Stimulated activated CD8-positive, alpha-beta memory T cell treated with anti-CD3 and anti-CD28 coated beads, Interleukin-7, amount 100 ng/mL, for 48 hours (primary cell): ENCODE data around the gene CD300LG.

Experiments used
- DNase-seq, 2 donors: peaks; one replicate each; pipeline ENCODE4 v3.0.0-alpha.2; 2020; ENCODE audit warnings: low read depth in 1 of 2; ENCODE audit errors: extremely low read depth in 1 of 2

The CD300LG gene

DNA sequence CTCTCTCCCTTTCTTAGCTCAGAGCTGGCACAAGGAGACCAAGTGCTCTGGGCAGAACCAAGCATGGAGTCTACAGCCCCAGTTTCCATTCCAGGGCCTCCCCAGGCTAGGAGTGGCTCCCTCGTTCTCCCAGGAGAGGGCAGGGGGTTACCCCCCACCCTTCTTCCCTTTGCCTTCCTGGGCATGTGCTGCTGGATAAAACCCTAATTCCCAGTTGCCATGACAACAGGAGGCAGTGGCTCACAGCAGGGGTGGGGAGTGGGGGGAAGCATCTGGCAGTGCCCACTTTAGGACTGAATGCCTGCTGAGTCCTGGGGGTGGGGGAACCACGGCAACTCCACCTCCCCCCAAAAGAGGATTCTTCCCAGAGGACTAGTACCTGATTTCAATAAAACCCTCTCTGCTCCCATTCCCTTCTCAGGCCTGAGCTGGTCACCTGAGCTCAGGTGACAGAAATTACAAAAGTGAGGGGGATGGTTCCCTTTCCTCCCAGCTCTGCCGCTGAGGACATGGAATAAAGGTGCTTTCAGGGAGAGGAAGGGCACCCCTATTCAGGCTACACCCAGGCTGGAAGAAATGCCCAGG is 58.5 kb downstream of the CD300LG start:
- no peak for DNase-seq

DNA sequence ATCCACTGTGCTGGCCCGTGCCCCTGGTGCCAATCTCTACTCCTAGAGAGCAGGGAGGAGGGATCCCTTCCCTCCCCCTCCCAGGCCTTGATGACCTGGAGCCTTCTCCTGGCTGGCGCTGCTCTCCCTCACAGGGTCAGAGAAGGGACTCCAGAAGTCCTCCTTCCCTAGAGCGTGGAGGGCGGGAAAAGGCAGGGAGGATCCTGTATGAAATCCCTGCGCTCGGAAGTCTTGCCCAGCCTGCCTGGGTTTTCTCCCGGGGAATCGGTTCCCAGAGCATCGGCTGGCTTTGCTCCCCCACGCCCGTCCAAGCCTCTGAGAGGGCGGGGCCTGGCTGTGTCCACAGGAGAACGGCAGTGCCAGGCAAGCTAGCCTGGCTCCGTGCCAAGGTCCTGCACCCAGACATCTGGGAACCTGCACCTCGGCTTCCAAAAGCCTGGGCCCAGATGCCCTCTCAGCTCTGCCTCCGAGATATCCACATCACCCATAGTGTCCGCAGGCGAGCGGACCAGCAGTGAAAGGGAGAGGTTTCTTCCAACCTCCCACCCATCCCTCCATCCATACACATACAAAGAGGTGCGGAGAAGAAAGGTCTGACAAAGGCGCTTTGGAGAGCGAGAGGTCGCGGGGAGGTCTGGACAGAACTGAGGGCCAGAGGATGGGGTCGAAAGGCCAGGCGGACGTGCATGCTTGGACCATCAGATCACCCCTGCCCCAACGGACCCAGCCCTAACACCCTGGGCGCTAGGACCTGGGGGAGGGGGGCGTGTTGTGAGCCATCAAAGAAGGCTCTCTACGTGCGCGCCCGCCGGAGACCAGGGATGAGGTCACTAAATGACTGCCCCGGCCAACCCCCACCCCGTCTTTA is 59.2 kb downstream of the CD300LG start:
- DNase-seq = no peak

DNA sequence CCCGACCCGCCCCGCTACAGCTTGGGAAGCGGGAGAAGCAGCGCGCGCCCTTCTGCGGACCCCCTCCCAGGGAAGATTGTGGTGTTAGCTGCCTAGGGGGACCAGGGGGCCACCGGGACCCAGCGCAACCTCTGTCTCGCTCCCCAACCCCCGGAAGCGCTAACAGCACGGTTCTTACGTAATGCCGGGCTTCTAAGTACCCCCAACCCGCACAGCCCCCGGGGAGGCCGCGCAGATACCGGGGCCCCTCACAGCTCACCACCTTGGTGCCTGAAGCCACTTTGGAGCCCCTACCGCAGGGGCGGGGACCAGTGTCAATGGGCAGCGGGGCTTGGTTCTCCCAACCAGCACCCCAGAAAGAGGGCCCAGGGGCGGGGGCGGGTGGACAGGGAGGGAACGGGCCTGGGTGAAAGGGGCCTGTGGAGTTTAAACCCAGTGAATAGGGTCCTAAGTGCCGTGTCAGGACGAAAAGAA is 60.0 kb downstream of the CD300LG start:
- no peak for DNase-seq

DNA sequence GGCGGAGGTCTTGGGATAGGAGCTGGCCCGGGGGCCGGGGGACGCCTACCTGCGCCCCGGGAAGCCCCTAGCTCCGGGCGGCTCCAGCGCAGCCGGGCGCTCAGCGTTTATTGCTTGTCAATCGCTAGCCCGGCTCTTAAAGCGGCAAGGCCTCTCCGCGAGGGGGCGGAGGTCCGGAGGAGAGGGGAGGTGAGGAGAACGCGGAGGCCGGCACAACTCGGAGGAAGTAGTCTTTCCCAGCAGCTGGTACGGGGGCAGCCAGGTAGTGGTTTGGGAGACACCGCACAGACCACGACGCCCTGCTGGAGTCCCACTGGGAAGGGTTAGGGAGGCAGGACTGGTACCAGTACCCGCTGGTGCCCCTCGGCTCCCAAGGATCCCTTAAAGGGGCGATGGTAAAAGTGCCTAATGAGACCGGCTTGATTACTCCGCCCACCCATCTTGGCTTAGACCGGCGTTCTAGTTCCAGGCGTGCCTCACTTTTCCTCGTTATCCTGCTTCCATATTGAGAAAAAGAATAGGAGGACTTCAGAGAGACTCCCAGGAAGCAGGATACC is 60.5 kb downstream of the CD300LG start, which contains the start of gene MPP2:
Gene MPP2, minus strand, starts transcription at position 112 of the 557 bp plus-strand sequence. CDS start 3,076 bp downstream, outside the sequence.
- DNase-seq = no peak

DNA sequence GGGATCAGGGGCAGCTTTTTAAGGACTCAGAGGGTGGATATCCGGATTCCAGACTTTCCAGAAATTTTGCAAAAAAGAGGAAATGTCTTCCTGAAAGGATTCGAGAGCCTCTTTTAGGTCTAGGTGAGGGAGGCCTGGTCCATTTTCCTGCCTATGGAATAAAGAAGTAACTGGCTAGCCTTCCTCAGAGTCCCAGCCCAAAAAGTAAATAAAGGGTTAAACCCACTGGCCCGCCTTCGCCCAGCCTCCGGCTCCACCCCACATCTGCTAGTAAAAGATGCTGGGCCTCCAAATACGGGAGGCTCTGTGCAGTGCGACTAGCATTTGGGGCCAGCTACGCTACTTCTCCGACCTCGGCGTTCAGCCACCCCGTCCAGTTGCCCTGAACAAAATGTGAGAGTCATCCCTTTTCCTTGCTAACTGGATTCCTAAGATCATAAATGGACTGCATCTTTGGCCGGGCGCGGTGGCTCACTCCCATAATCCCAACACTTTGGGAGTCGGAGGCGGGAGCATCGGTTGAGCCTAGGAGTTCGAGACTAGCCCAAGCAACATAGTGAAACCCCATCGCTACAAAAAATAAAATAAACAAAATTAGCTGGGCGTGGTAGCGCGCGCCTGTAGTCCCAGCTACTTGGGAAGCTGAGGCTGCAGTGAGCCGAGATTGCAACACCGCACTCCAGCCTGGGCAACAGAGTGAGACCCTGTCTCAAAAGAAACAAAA is 61.2 kb downstream of the CD300LG start:
- no peak for DNase-seq

DNA sequence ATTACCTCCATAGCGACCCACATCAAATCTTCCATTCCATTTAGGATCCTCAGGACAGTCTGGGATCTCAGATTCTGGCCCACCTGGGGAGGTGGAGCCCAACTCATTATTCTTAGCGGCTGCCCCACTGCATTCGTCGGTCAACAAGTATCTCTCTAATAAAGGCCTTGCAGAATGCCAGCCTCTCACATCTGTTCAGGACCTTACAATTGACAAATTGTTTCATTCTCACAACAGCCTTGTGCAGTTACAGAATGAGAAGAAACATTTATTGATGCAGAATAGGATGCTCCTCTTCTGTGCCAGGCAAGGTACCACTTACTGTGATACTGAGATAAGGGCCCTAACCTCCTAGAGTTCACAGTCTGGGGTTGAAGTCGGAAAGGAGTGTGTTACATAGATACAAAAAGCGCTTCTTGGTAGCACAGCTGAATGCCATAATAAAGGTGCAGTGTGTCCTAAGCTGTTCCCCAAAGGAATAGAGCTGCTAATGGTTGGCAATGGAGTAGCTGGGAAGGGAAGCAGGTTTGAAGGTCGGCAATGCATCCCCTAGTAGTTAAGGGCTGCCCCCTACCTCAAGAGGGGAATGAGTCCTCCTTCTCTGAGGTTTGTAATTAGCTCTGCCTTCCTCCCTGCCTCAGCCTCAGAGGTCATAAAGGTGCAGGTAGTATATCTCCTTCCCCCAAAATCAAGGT is 62.7 kb downstream of the CD300LG start:
- no peak for DNase-seq

DNA sequence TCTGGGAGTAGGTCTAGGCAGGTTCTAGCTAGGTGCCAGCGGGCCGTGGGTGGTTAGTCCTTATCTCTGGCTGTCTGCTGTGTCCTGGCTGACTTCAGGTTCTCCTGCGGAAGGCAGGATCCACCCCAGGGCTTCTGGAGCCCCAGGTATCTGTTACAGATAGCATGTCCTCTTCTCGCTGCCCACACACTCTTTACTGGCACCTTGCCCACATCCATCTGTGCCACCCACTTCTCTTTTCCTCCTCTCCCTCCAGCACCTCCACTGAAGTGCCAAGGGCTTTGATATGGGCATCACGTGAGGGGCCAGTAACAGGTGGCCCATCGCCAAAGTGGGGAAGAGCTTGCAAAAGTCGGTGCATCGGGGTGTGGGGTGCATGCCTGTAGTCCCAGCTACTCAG is 64.9 kb downstream of the CD300LG start:
- no peak for DNase-seq

DNA sequence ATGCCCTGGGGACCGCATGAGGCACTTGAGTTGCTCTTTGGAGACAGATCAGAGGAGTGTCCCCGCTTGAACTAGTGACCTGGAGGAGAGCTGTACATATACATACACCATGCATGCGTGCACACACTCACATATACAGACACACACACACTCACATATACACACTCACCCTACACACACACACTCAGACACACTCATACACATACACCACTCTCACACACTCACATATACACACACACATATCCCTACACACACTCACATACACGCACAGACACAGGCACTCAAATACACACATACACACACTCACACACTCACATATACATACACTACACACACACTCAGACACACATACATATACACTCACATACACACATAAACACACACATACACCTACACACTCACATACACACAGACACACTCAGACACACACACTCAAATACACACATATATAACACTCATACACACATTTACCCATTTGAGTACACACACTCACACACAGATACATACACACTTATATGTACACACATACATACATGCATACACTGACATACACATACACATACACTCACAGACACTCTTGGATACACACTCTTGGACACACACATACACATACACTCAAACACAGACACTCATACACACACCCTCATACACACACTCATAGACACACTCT is 65.8 kb downstream of the CD300LG start:
- DNase-seq = no peak
